GM04504 (cell line): ENCODE data around the gene SSNA1.
A peak's percentile ranks its signal among the peaks of the same experiment; 100 is the strongest.

ENCODE experiments used
- DNase-seq: peaks from one replicate; pipeline ENCODE4 v3.0.0-alpha.2; 2012; ENCODE audit warnings: low read depth

Gene SSNA1

GRCh38 chr9:137184881-137185660, 3.4 kb upstream of the SSNA1 start:
- no peak for DNase-seq

- no peak for DNase-seq
These were observed 2.6 kb upstream of the SSNA1 start for GRCh38 chr9:137185921-137186320.

GRCh38 chr9:137186385-137186784, 2.1 kb upstream of the SSNA1 start:
- DNase-seq = no peak

- DNase-seq = no peak
These were observed 1.1 kb upstream of the SSNA1 start for GRCh38 chr9:137187386-137187785.

GRCh38 chr9:137188086-137188489, 388 bp upstream of the SSNA1 start:
- no peak for DNase-seq

- DNase-seq = no peak
These were observed 1.1 kb downstream of the SSNA1 start for GRCh38 chr9:137189297-137190295.

GRCh38 chr9:137190315-137190856, 1.9 kb downstream of the SSNA1 start:
- DNase-seq = no peak

- no peak for DNase-seq
These were observed 2.8 kb downstream of the SSNA1 start for GRCh38 chr9:137191245-137191644.

- no peak for DNase-seq
These were observed 3.4 kb downstream of the SSNA1 start for GRCh38 chr9:137191691-137192447.

GRCh38 chr9:137192448-137192780, 3.9 kb downstream of the SSNA1 start:
- no peak for DNase-seq

GRCh38 chr9:137192859-137193258, 4.4 kb downstream of the SSNA1 start:
- no peak for DNase-seq

- DNase-seq = no peak
These were observed 5.3 kb downstream of the SSNA1 start for GRCh38 chr9:137193771-137194170.

- no peak for DNase-seq
These were observed 5.9 kb downstream of the SSNA1 start for GRCh38 chr9:137194388-137194787.

GRCh38 chr9:137194909-137195308, 6.4 kb downstream of the SSNA1 start:
- no peak for DNase-seq

- no peak for DNase-seq
These were observed 7.2 kb downstream of the SSNA1 start for GRCh38 chr9:137195525-137196220.

GRCh38 chr9:137198051-137198901, 9.8 kb downstream of the SSNA1 start:
- DNase-seq = no peak

- DNase-seq = no peak
These were observed 10.4 kb downstream of the SSNA1 start for GRCh38 chr9:137198902-137199283.

- DNase-seq = no peak
These were observed 11.1 kb downstream of the SSNA1 start for GRCh38 chr9:137199411-137200121.

- peak; percentile 98 for DNase-seq
These were observed 12.1 kb downstream of the SSNA1 start, which contains the start of gene TPRN for GRCh38 chr9:137200311-137201204. TSS of gene TPRN (minus strand) at chr9:137200741. CDS start at chr9:137200711, 30 bp downstream.
